Measurements from ENCODE around the gene ELMO1. TPM values are rescaled to one million over a fixed set of nuclear protein-coding genes. Genes with fewer than 3 reads are reported as not detected.

Gene ELMO1
- total RNA-seq, 1 donor from 2014 or later = 151 TPM

GRCh38 chr7:36820527-36821170 lies 628.0 kb downstream of the ELMO1 start:
- H3K4me1 Mint-ChIP-seq (ENCODE audit: unreplicated experiment) = no peaks in the 10 kb centered on the region
- H3K27ac Mint-ChIP-seq (ENCODE audit: unreplicated experiment) = no peak overlapping the region
- H3K4me3 Mint-ChIP-seq (ENCODE audit: unreplicated experiment) = no peak overlapping the region
- no peaks in the 10 kb centered on the region for H3K9me3 Mint-ChIP-seq (ENCODE audit: unreplicated experiment)
- DNase-seq (ENCODE audit: low spot score) = no peak
- no peaks in the 10 kb centered on the region for H3K27me3 Mint-ChIP-seq (ENCODE audit: unreplicated experiment)
- no peaks in the 10 kb centered on the region for H3K36me3 Mint-ChIP-seq (ENCODE audit: low read depth, unreplicated experiment)
- no peak for TF ChIP-seq CTCF (IDR thresholded peaks at IDR 0.05; ENCODE audit: unreplicated experiment)

- Mint-ChIP-seq H3K4me3 (ENCODE audit: unreplicated experiment) (no peak overlapping the region), H3K9me3 (ENCODE audit: unreplicated experiment) (no peaks in the 10 kb centered on the region), H3K4me1 (ENCODE audit: unreplicated experiment) (no peaks in the 10 kb centered on the region), H3K27ac (ENCODE audit: unreplicated experiment) (no peak overlapping the region), H3K27me3 (ENCODE audit: unreplicated experiment) (no peaks in the 10 kb centered on the region), H3K36me3 (ENCODE audit: low read depth, unreplicated experiment) (no peaks in the 10 kb centered on the region)
- DNase-seq (ENCODE audit: low spot score) = no peak
- TF ChIP-seq CTCF (IDR thresholded peaks at IDR 0.05; ENCODE audit: unreplicated experiment) = no peak
Measured at GRCh38 chr7:36819639-36820038, 629.0 kb downstream of the ELMO1 start.

GRCh38 chr7:36814311-36814710 lies 634.4 kb downstream of the ELMO1 start:
- Mint-ChIP-seq H3K4me3 (ENCODE audit: unreplicated experiment) (no peak overlapping the region), H3K9me3 (ENCODE audit: unreplicated experiment) (no peaks in the 10 kb centered on the region), H3K36me3 (ENCODE audit: low read depth, unreplicated experiment) (no peaks in the 10 kb centered on the region), H3K4me1 (ENCODE audit: unreplicated experiment) (no peaks in the 10 kb centered on the region), H3K27me3 (ENCODE audit: unreplicated experiment) (no peaks in the 10 kb centered on the region), H3K27ac (ENCODE audit: unreplicated experiment) (no peak overlapping the region)
- no peak for TF ChIP-seq CTCF (IDR thresholded peaks at IDR 0.05; ENCODE audit: unreplicated experiment)
- DNase-seq (ENCODE audit: low spot score) = no peak

- Mint-ChIP-seq H3K36me3 (ENCODE audit: low read depth, unreplicated experiment) (no peaks in the 10 kb centered on the region), H3K4me1 (ENCODE audit: unreplicated experiment) (no peaks in the 10 kb centered on the region), H3K4me3 (ENCODE audit: unreplicated experiment) (no peak overlapping the region), H3K27ac (ENCODE audit: unreplicated experiment) (no peak overlapping the region), H3K9me3 (ENCODE audit: unreplicated experiment) (no peaks in the 10 kb centered on the region), H3K27me3 (ENCODE audit: unreplicated experiment) (peaks cover 3% of the 10 kb centered on the region)
- no peak for DNase-seq (ENCODE audit: low spot score)
- TF ChIP-seq CTCF (IDR thresholded peaks at IDR 0.05; ENCODE audit: unreplicated experiment) = no peak
Measured at GRCh38 chr7:36811807-36812206, 636.9 kb downstream of the ELMO1 start.

- Mint-ChIP-seq H3K4me3 (ENCODE audit: unreplicated experiment) (no peak overlapping the region), H3K36me3 (ENCODE audit: low read depth, unreplicated experiment) (no peaks in the 10 kb centered on the region), H3K9me3 (ENCODE audit: unreplicated experiment) (no peaks in the 10 kb centered on the region), H3K4me1 (ENCODE audit: unreplicated experiment) (no peaks in the 10 kb centered on the region), H3K27me3 (ENCODE audit: unreplicated experiment) (peaks cover 3% of the 10 kb centered on the region), H3K27ac (ENCODE audit: unreplicated experiment) (no peak overlapping the region)
- no peak for TF ChIP-seq CTCF (IDR thresholded peaks at IDR 0.05; ENCODE audit: unreplicated experiment)
- no peak for DNase-seq (ENCODE audit: low spot score)
Measured at GRCh38 chr7:36810489-36810888, 638.2 kb downstream of the ELMO1 start.

Data from endothelial cell (in vitro differentiated cells).